ENCODE data around the gene EPHA6.
A peak's percentile ranks its signal among the peaks of the same experiment; 100 is the strongest.
"Not testable (repeated sequence)": the region's sequence is repeated elsewhere in the genome, so short reads cannot be mapped to it uniquely, and the experiment has no call there.

Gene EPHA6

GRCh38 chr3:96900031-96900430 is 85.6 kb downstream of the EPHA6 start:
- DNase-seq (ENCODE audit: extremely low spot score) = no peak
- ChIA-PET CTCF (no interaction called here), POLR2A (no interaction called here)
- no peak for TF ChIP-seq FOXA1 (IDR thresholded peaks at IDR 0.05)
- TF ChIP-seq FOXM1 (IDR thresholded peaks at IDR 0.05; ENCODE audit: borderline replicate concordance) = no peak
- no peak for TF ChIP-seq LEF1 (IDR thresholded peaks at IDR 0.05; ENCODE audit: borderline replicate concordance)
- TF ChIP-seq NFRKB (IDR thresholded peaks at IDR 0.05) = no peak
- no peak for TF ChIP-seq ARNT (IDR thresholded peaks at IDR 0.05)
- no peak for TF ChIP-seq PKNOX1 (IDR thresholded peaks at IDR 0.05)
- no peak for TF ChIP-seq SUZ12 (IDR thresholded peaks at IDR 0.05)
- TF ChIP-seq CTBP1 (IDR thresholded peaks at IDR 0.05; ENCODE audit: borderline replicate concordance) = no peak
- TF ChIP-seq L3MBTL2 (conservative IDR thresholded peaks at IDR 0.05) = no peak

- TF ChIP-seq PKNOX1 (IDR thresholded peaks at IDR 0.05) (0 out of 2 replicates have a peak, but pooled peaks have one; percentile 3), BHLHE40 (IDR thresholded peaks at IDR 0.05; ENCODE audit: borderline replicate concordance) (no peak)
- CTCF ChIA-PET = no interaction called here
- DNase-seq (ENCODE audit: extremely low spot score) = no peak
- POLR2A ChIA-PET = no interaction called here
Observed at GRCh38 chr3:96900566-96900965, 86.2 kb downstream of the EPHA6 start.

- no peak for TF ChIP-seq LEF1 (IDR thresholded peaks at IDR 0.05; ENCODE audit: borderline replicate concordance)
- no peak for TF ChIP-seq ELF4 (IDR thresholded peaks at IDR 0.05)
- TF ChIP-seq FOXA1 (IDR thresholded peaks at IDR 0.05) = no peak
- TF ChIP-seq SUZ12 (IDR thresholded peaks at IDR 0.05) = no peak
- DNase-seq (ENCODE audit: extremely low spot score) = no peak
- ChIA-PET POLR2A (no interaction called here), CTCF (interaction anchor here (0.6 kb wide), 1 partner anchor 899 kb away, joined by 4 read pairs; no protein-coding TSS in a partner anchor)
Observed at GRCh38 chr3:96915445-96915844, 101.1 kb downstream of the EPHA6 start.

GRCh38 chr3:96931119-96931862 is 116.9 kb downstream of the EPHA6 start:
- POLR2A ChIA-PET = no interaction called here
- no peak for DNase-seq (ENCODE audit: extremely low spot score)
- no peak for TF ChIP-seq LEF1 (IDR thresholded peaks at IDR 0.05; ENCODE audit: borderline replicate concordance)
- no peak for TF ChIP-seq SUZ12 (IDR thresholded peaks at IDR 0.05)
- TF ChIP-seq L3MBTL2 (conservative IDR thresholded peaks at IDR 0.05) = no peak
- no peak for TF ChIP-seq FOXA1 (IDR thresholded peaks at IDR 0.05)
- TF ChIP-seq ELF4 (IDR thresholded peaks at IDR 0.05) = no peak
- no peak for TF ChIP-seq NFRKB (IDR thresholded peaks at IDR 0.05)
- TF ChIP-seq ARNT (IDR thresholded peaks at IDR 0.05) = no peak
- no peak for TF ChIP-seq FOXK2 (IDR thresholded peaks at IDR 0.05)
- TF ChIP-seq SP1 (IDR thresholded peaks at IDR 0.05) = no peak
- TF ChIP-seq PKNOX1 (IDR thresholded peaks at IDR 0.05) = no peak
- no peak for TF ChIP-seq TARDBP (IDR thresholded peaks at IDR 0.05)
- TF ChIP-seq BHLHE40 (IDR thresholded peaks at IDR 0.05; ENCODE audit: borderline replicate concordance) = no peak
- no peak for TF ChIP-seq FOXM1 (IDR thresholded peaks at IDR 0.05; ENCODE audit: borderline replicate concordance)
- no peak for TF ChIP-seq HDGF (IDR thresholded peaks at IDR 0.05; ENCODE audit: borderline replicate concordance)
- TF ChIP-seq CTBP1 (IDR thresholded peaks at IDR 0.05; ENCODE audit: borderline replicate concordance) = no peak
- no peak for TF ChIP-seq ZNF384 (IDR thresholded peaks at IDR 0.05)
- CTCF ChIA-PET = no interaction called here

GRCh38 chr3:96942131-96942530 is 127.7 kb downstream of the EPHA6 start:
- CTCF ChIA-PET; DNase-seq (ENCODE audit: extremely low spot score); POLR2A ChIA-PET: not testable (repeated sequence)

- no peak for TF ChIP-seq CTBP1 (IDR thresholded peaks at IDR 0.05; ENCODE audit: borderline replicate concordance)
- TF ChIP-seq FOXM1 (IDR thresholded peaks at IDR 0.05; ENCODE audit: borderline replicate concordance) = no peak
- no peak for TF ChIP-seq ARNT (IDR thresholded peaks at IDR 0.05)
- no peak for TF ChIP-seq SP1 (IDR thresholded peaks at IDR 0.05)
- TF ChIP-seq FOXK2 (IDR thresholded peaks at IDR 0.05) = no peak
- TF ChIP-seq PKNOX1 (IDR thresholded peaks at IDR 0.05) = no peak
- TF ChIP-seq ZNF384 (IDR thresholded peaks at IDR 0.05) = no peak
- TF ChIP-seq HDGF (IDR thresholded peaks at IDR 0.05; ENCODE audit: borderline replicate concordance) = no peak
- no peak for TF ChIP-seq BHLHE40 (IDR thresholded peaks at IDR 0.05; ENCODE audit: borderline replicate concordance)
- TF ChIP-seq FOXA1 (IDR thresholded peaks at IDR 0.05) = no peak
- no peak for TF ChIP-seq LEF1 (IDR thresholded peaks at IDR 0.05; ENCODE audit: borderline replicate concordance)
- TF ChIP-seq L3MBTL2 (conservative IDR thresholded peaks at IDR 0.05) = no peak
- TF ChIP-seq NFRKB (IDR thresholded peaks at IDR 0.05) = no peak
- TF ChIP-seq ELF4 (IDR thresholded peaks at IDR 0.05) = no peak
- TF ChIP-seq TARDBP (IDR thresholded peaks at IDR 0.05) = no peak
- no peak for TF ChIP-seq SUZ12 (IDR thresholded peaks at IDR 0.05)
- no peak for DNase-seq (ENCODE audit: extremely low spot score)
- ChIA-PET CTCF (no interaction called here), POLR2A (no interaction called here)
Observed at GRCh38 chr3:96958856-96959255, 144.5 kb downstream of the EPHA6 start.

All from HEK293T (cell line).